ENCODE results near the gene MRPL42.

MRPL42 gene

DNA sequence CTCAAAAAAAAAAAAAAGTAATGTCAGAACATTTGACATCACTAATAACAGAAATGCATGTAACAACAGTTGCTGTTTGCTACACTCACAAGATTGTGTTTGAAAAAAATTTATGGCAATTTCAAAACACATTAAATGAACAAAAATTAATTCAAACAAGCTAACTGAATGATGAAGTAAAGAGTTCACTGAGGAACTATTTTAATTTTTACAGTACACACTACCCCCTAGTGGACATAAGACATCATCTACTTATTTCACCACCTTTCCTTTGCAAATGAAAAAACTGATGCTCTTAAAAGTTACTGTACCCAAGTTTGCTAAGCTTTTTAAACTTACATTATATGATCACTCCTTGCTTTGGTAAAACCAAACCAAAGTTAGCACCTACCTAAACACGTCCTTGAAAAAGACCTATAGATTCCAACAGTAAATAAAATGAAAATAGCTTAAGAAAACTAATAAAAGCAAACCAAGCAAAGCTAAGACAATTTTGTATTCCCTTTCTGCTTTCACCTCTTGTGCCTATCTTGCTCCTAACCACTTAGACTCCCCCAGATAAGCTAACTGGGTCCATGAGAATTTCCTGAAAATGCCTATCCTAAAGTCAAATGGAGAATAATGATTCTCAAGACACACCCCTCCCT, 47.8 kb upstream of the MRPL42 start (continued):
- TF ChIP-seq ZBTB1 (tag by site-specific recombination; IDR thresholded peaks at IDR 0.05) (no peak), ZNF664 (tag by site-specific recombination; IDR thresholded peaks at IDR 0.05) (peak; percentile 99), ZNF157 (tag by site-specific recombination; IDR thresholded peaks at IDR 0.05) (no peak), ZNF518A (tag by site-specific recombination; conservative IDR thresholded peaks at IDR 0.05; ENCODE audit: low read depth) (no peak), ZNF362 (tag by site-specific recombination; IDR thresholded peaks at IDR 0.05) (peak; percentile 75; the same call in 1 of the 2 replicates), ZNF600 (tag by site-specific recombination; IDR thresholded peaks at IDR 0.05) (no peak), MZF1 (tag by site-specific recombination; IDR thresholded peaks at IDR 0.05; ENCODE audit: borderline replicate concordance) (no peak), ZNF214 (tag by site-specific recombination; IDR thresholded peaks at IDR 0.05; ENCODE audit: borderline replicate concordance) (no peak), ZNF155 (tag by site-specific recombination; IDR thresholded peaks at IDR 0.05) (no peak), EGR2 (tag by site-specific recombination; IDR thresholded peaks at IDR 0.05; ENCODE audit: low read depth) (no peak), FEZF1 (tag by site-specific recombination; IDR thresholded peaks at IDR 0.05) (no peak), ZFP3 (tag by site-specific recombination; IDR thresholded peaks at IDR 0.05; ENCODE audit: low read depth) (no peak), ZNF660 (tag by site-specific recombination; IDR thresholded peaks at IDR 0.05) (peak; percentile 28), TCF7L2 (IDR thresholded peaks at IDR 0.05; ENCODE audit: borderline replicate concordance, low read depth, low read length) (no peak), PRDM1 (tag by site-specific recombination; IDR thresholded peaks at IDR 0.05) (peak; percentile 88), ZIC2 (tag by site-specific recombination; IDR thresholded peaks at IDR 0.05) (no peak), ZNF121 (tag by site-specific recombination; IDR thresholded peaks at IDR 0.05) (no peak), YY2 (tag by site-specific recombination; IDR thresholded peaks at IDR 0.05) (no peak), ATF2 (tag by site-specific recombination; IDR thresholded peaks at IDR 0.05; ENCODE audit: low read depth) (no peak), ZNF768 (tag by site-specific recombination; IDR thresholded peaks at IDR 0.05) (no peak), ZNF654 (tag by site-specific recombination; IDR thresholded peaks at IDR 0.05; ENCODE audit: low read depth) (peak; percentile 69), BCL6B (tag by site-specific recombination; IDR thresholded peaks at IDR 0.05) (no peak)
- TF ChIP-seq, protein P1, sequence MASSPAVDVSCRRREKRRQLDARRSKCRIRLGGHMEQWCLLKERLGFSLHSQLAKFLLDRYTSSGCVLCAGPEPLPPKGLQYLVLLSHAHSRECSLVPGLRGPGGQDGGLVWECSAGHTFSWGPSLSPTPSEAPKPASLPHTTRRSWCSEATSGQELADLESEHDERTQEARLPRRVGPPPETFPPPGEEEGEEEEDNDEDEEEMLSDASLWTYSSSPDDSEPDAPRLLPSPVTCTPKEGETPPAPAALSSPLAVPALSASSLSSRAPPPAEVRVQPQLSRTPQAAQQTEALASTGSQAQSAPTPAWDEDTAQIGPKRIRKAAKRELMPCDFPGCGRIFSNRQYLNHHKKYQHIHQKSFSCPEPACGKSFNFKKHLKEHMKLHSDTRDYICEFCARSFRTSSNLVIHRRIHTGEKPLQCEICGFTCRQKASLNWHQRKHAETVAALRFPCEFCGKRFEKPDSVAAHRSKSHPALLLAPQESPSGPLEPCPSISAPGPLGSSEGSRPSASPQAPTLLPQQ (tag by site-specific recombination; IDR thresholded peaks at IDR 0.05), result no peak
- TF ChIP-seq, protein P2, sequence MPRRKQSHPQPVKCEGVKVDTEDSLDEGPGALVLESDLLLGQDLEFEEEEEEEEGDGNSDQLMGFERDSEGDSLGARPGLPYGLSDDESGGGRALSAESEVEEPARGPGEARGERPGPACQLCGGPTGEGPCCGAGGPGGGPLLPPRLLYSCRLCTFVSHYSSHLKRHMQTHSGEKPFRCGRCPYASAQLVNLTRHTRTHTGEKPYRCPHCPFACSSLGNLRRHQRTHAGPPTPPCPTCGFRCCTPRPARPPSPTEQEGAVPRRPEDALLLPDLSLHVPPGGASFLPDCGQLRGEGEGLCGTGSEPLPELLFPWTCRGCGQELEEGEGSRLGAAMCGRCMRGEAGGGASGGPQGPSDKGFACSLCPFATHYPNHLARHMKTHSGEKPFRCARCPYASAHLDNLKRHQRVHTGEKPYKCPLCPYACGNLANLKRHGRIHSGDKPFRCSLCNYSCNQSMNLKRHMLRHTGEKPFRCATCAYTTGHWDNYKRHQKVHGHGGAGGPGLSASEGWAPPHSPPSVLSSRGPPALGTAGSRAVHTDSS (tag by site-specific recombination; IDR thresholded peaks at IDR 0.05), result peak; percentile 48
